Measurements from ENCODE around the gene MOB2. TPM values are rescaled to one million over a fixed set of nuclear protein-coding genes. Genes with fewer than 3 reads are reported as not detected.
A peak's percentile ranks its signal among the peaks of the same experiment; 100 is the strongest.

MOB2 gene
- total and polyA plus RNA-seq, 9 of the 15 experiments (the other 6 are each of a cell fraction or from before 2014, with no cell fraction given), result 0.17 to 36.8 (median 19.2) TPM

DNA sequence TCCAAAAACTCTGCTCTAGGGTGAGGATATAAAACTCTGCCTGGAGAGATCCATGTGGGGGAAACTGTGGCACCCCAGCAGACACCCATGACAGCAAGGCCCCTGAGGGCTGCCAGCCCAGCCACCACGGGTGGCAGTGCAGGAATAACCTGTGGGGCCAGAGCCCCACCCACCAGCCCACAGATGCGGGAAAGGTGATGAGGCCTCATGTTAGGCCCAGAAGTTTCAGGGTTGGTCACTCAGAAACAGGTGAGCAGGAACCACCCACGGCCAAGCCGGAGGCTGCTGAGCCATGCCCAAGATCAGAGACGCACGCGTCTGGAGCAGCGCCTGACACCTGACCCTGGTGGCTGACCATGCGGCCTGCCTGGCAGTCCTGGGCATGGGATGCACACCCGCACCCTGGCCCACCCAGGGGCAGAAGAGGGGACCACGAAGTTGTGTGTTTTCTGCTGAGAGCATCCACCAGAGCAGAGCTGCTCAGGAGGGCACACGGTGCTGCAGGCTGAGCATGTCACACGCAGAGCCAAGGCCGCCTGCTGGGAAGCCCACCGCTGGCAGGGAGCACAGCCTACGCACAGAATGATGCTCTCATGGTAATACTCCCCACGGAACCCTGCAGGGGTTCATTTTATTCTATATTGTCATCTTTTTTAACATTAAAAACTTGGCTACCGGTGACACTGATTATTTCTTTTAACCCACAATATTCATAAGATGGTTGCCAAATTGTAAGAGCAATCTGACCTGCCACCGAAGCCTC, 44.3 kb upstream of the MOB2 start:
- whole genome bisulfite sequencing (ENCODE audit: insufficient coverage, low coverage, missing lambda C conversion rate), result 90% methylated on average over 16 of the region's 19 CpGs
- TF ChIP-seq SAP30 (IDR thresholded peaks at IDR 0.05; ENCODE audit: borderline replicate concordance, insufficient read depth, low read depth, low read length, poor library complexity, severe bottlenecking) (no peak), MYC (IDR thresholded peaks at IDR 0.05; ENCODE audit: low read depth, low read length) (no peak), MYC (CRISPR knock-in tag; IDR thresholded peaks at IDR 0.05; ENCODE audit: borderline replicate concordance, low read depth) (no peak), ZNF778 (CRISPR knock-in tag; IDR thresholded peaks at IDR 0.05) (no peak), HMG20A (CRISPR knock-in tag; conservative IDR thresholded peaks at IDR 0.05) (no peak), LCOR (CRISPR knock-in tag; IDR thresholded peaks at IDR 0.05) (no peak)
- TF ChIP-seq, protein P1, sequence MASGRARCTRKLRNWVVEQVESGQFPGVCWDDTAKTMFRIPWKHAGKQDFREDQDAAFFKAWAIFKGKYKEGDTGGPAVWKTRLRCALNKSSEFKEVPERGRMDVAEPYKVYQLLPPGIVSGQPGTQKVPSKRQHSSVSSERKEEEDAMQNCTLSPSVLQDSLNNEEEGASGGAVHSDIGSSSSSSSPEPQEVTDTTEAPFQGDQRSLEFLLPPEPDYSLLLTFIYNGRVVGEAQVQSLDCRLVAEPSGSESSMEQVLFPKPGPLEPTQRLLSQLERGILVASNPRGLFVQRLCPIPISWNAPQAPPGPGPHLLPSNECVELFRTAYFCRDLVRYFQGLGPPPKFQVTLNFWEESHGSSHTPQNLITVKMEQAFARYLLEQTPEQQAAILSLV (tag; IDR thresholded peaks at IDR 0.05), result no peak
- ChIA-PET CTCF (ENCODE audit: low intra/inter-chr PET ratio) (no interaction called here), POLR2A (interaction anchor here (1.2 kb wide), 1 partner anchor 10 kb away, joined by 7 read pairs; no protein-coding TSS in a partner anchor)
- in situ Hi-C loops (cut with MboI) (no loop called here), intact Hi-C loops (cut with micrococcal nuclease) (no loop called here)
- peaks cover 46% of the 10 kb centered on the region for H4K20me1 ChIP-seq (replicated peaks; ENCODE audit: control insufficient read depth, insufficient read depth, low read length)
- FAIRE-seq (no peak), DNase-seq (ENCODE audit: extremely low read depth in 1 of 4, low spot score in 3 of 4) (no peak), ATAC-seq (no peak)
- H2AFZ ChIP-seq (ENCODE audit: low read depth, low read length), result no peak overlapping the region
- no peaks in the 10 kb centered on the region for H3K9me3 ChIP-seq (replicated peaks; ENCODE audit: control insufficient read depth, insufficient read depth, low read depth, low read length)
- no peak overlapping the region for H3K4me3 ChIP-seq
- H3K9ac ChIP-seq (ENCODE audit: insufficient read depth in 1 of 2, low read depth in 2 of 2, low read length in 2 of 2), result peak overlapping the region in 1 of 2 experiments; percentile 55; a peak in 1 of 4 replicates
- peaks cover 11% of the 10 kb centered on the region; the same call in 1 of the 3 replicates for H3K36me3 ChIP-seq (ENCODE audit: control insufficient read depth, insufficient read depth, low read length)
- no TSS peak for BruUV-seq (replicated peaks)
- H3K4me2 ChIP-seq (ENCODE audit: insufficient read depth, low read length), result no peak overlapping the region
- peaks cover 12% of the 10 kb centered on the region for H3K9me1 ChIP-seq (ENCODE audit: control insufficient read depth, insufficient read depth, low read length)
- H3K79me2 ChIP-seq (ENCODE audit: control insufficient read depth, insufficient read depth, low read length), result peaks cover 30% of the 10 kb centered on the region; the same call in 2 of the 3 replicates
- peaks cover 0 to 44% of the 10 kb centered on the region in 2 experiments; a peak in 2 of 5 replicates for H3K4me1 ChIP-seq (replicated peaks in 1 of 2; ENCODE audit: control insufficient read depth in 2 of 2, insufficient read depth in 2 of 2, low read length in 2 of 2)
- no peak overlapping the region for H3K27ac ChIP-seq (ENCODE audit: extremely low read depth, low read depth, low read length)
- H3K27me3 ChIP-seq (ENCODE audit: control insufficient read depth in 2 of 2, insufficient read depth in 2 of 2, low read length in 2 of 2), result no peaks in the 10 kb centered on the region
